BJ (cell line): Measurements from ENCODE around the gene CRELD2. TPM values are rescaled to one million over a fixed set of nuclear protein-coding genes. Genes with fewer than 3 reads are reported as not detected.
"Not testable (repeated sequence)": the region's sequence is repeated elsewhere in the genome, so short reads cannot be mapped to it uniquely, and the experiment has no call there.

Experiments used
- CTCF ChIA-PET: fragments of 350-600 bp; formaldehyde crosslinking; extraction: SDS; loops from one replicate; lab custom pipeline; 2021; ENCODE audit warnings: antibody characterized with exemption, inconsistent platforms; lab: Yijun Ruan, JAX
- POLR2A ChIA-PET: fragments of 300-600 bp; sonication (Branson Sonifier 250); formaldehyde crosslinking; extraction: SDS; loops from one replicate; lab custom pipeline; 2021; ENCODE audit warnings: antibody characterized with exemption; lab: Charles Lee
- DNase-seq: peaks from one replicate; pipeline ENCODE4 v3.0.0-alpha.2; 2011; ENCODE audit warnings: low read depth
- H3K27me3 ChIP-seq: 2 replicates; pipeline ENCODE4 v1.6.0; 2011; ENCODE audit warnings: low read length; ENCODE audit not compliant: control insufficient read depth, insufficient read depth
- H3K36me3 ChIP-seq: 2 replicates; pipeline ENCODE4 v1.5.1; 2011; ENCODE audit warnings: low read length; ENCODE audit not compliant: control insufficient read depth, insufficient read depth
- H3K4me3 ChIP-seq: 2 replicates; pipeline ENCODE4 v1.5.1; 2011; ENCODE audit warnings: low read depth, mild to moderate bottlenecking, control low read depth, low read length
- polyA plus RNA-seq: library from polyadenylated mRNA; depleted of rRNA; stranded (reverse); fragments of >200 nt; gene quantifications from 2 replicates; pipeline ENCODE4 v1.2.3, GENCODE V29; 2011
- TF ChIP-seq, protein P1 (sequence below): IDR thresholded peaks from 2 replicates; pipeline ENCODE4 v1.5.1; 2011; ENCODE audit warnings: low read depth, mild to moderate bottlenecking, control low read depth, inconsistent platforms, low read length, moderate library complexity; ENCODE audit not compliant: insufficient read depth

The CRELD2 gene
- polyA plus RNA-seq, 1 experiment, result 54.1 TPM

DNA sequence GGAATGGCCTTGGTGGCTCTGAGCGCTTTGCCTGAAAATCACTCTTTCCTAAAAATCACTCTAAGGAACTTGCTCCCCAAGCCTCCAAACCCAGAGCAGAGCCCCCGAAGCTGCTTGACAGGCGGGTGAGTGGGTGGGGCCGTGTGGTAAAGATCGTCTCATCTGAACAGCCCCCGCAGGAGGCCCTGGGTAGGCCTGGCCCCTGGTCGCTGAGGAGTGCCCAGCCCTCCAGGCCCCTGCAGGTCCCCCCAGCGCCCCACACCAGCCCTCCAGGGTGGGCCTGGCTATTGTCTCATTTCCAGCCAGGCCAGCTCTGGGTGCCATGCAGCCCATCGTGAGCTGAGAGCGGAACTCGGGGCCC, 25.0 kb downstream of the CRELD2 start:
- H3K36me3 ChIP-seq, result no peaks in the 10 kb centered on the region
- H3K27me3 ChIP-seq, result no peaks in the 10 kb centered on the region
- no peak overlapping the region for H3K4me3 ChIP-seq
- POLR2A ChIA-PET, result no interaction called here
- no peak for DNase-seq
- CTCF ChIA-PET, result interaction anchor here (1.2 kb wide), 1 partner anchor 9 kb away, joined by 3 read pairs; no protein-coding TSS in a partner anchor
- TF ChIP-seq, protein P1, sequence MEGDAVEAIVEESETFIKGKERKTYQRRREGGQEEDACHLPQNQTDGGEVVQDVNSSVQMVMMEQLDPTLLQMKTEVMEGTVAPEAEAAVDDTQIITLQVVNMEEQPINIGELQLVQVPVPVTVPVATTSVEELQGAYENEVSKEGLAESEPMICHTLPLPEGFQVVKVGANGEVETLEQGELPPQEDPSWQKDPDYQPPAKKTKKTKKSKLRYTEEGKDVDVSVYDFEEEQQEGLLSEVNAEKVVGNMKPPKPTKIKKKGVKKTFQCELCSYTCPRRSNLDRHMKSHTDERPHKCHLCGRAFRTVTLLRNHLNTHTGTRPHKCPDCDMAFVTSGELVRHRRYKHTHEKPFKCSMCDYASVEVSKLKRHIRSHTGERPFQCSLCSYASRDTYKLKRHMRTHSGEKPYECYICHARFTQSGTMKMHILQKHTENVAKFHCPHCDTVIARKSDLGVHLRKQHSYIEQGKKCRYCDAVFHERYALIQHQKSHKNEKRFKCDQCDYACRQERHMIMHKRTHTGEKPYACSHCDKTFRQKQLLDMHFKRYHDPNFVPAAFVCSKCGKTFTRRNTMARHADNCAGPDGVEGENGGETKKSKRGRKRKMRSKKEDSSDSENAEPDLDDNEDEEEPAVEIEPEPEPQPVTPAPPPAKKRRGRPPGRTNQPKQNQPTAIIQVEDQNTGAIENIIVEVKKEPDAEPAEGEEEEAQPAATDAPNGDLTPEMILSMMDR, result no peak

GRCh38 chr22:49943771-49944398, 25.5 kb downstream of the CRELD2 start:
- Histone ChIP-seq H3K4me3 (no peak overlapping the region), H3K36me3 (no peaks in the 10 kb centered on the region), H3K27me3 (no peaks in the 10 kb centered on the region)
- CTCF ChIA-PET, result interaction anchor here (1.2 kb wide), 1 partner anchor 9 kb away, joined by 3 read pairs; no protein-coding TSS in a partner anchor
- TF ChIP-seq, protein P1, result no peak
- POLR2A ChIA-PET, result no interaction called here
- no peak for DNase-seq

- H3K36me3 ChIP-seq, result no peaks in the 10 kb centered on the region
- H3K4me3 ChIP-seq, result no peak overlapping the region
- no peaks in the 10 kb centered on the region for H3K27me3 ChIP-seq
- DNase-seq, result no peak
- ChIA-PET CTCF (interaction anchor here (1.2 kb wide), 1 partner anchor 8 kb away, joined by 3 read pairs; no protein-coding TSS in a partner anchor), POLR2A (no interaction called here)
- TF ChIP-seq, protein P1, result no peak
These were observed 26.0 kb downstream of the CRELD2 start for GRCh38 chr22:49944399-49944891.

DNA sequence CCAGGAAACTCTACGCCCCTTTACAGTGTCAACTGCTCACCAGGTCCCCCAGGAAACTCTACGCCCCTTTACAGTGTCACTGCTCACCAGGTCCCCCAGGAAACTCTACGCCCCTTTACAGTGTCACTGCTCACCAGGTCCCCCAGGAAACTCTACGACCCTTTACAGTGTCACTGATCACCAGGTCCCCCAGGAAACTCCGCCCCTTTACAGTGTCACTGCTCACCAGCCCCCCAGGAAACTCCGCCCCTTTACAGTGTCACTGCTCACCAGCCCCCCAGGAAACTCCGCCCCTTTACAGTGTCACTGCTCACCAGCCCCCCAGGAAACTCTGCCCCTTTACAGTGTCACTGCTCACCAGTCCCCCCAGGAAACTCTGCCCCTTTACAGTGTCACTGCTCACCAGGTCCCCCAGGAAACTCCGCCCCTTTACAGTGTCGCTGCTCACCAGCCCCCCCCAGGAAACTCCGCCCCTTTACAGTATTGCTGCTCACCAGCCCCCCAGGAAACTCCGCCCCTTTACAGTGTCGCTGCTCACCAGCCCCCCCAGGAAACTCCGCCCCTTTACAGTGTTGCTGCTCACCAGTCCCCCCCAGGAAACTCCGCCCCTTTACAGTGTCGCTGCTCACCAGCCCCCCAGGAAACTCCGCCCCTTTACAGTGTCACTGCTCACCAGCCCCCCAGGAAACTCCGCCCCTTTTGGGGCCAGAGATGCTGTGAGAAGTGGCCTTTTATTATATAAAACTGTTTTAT, 26.8 kb downstream of the CRELD2 start:
- POLR2A ChIA-PET, H3K4me3 ChIP-seq, CTCF ChIA-PET, H3K36me3 ChIP-seq, DNase-seq, H3K27me3 ChIP-seq: not testable (repeated sequence)

DNA sequence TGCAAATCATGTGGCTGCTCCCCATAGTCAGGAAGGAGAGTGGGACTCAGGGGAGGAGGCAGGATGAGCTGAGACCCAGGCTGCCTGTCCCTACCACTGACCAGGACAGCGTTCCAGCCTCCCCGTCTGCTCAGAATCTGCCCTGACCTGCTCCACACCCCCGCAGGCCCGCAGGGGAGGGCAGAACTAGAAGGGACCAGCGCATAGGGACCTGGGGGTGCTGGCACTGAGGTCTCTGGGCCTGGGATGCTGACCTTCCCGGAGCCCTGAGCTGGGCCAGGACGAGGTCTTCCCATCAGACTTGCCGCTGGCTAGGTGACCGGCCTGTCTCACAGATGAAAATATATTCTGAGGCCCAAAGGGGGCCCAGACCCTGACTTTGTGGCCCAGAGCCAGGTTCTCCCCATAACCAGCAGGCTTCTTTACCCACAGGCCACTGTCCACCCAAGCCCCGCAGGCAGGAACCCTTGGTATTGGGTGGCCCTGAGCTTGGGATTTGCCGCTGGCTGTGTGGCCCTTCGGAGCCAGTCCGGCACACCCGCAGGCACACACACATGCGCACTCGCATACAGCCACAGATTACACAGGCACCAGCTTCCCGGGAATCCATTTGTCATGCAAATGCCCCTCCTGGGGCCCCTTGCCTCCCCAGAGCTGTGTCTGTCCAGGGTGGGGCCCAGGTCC, 28.3 kb downstream of the CRELD2 start:
- POLR2A ChIA-PET, result no interaction called here
- no peaks in the 10 kb centered on the region for H3K27me3 ChIP-seq
- CTCF ChIA-PET, result interaction anchor here (0.7 to 1.6 kb wide), 4 partner anchors 14 to 57 kb away, joined by 3 to 5 read pairs (median 4); no protein-coding TSS in a partner anchor

More for the DNA sequence above, 28.3 kb downstream of the CRELD2 start:
- H3K4me3 ChIP-seq, result no peak overlapping the region
- H3K36me3 ChIP-seq, result no peaks in the 10 kb centered on the region
- TF ChIP-seq, protein P1, result no peak
- no peak for DNase-seq
